ACC112 (cell line): ENCODE results near the gene SMIM32.

Source experiments
- H2AFZ ChIP-seq: fragments of 200-600 bp; sonication (generic); one replicate; pipeline ENCODE4 v1.6.0; 2017; ENCODE audit warnings: antibody characterized with exemption, low read length; ENCODE audit not compliant: unreplicated experiment
- H3K27ac ChIP-seq: fragments of 200-600 bp; sonication (generic); 2 replicates; pipeline ENCODE4 v1.5.1; 2014; ENCODE audit warnings: low read depth, mild to moderate bottlenecking, antibody characterized with exemption, low read length, moderate library complexity
- H3K27me3 ChIP-seq: fragments of 200-600 bp; sonication (generic); 2 replicates; pipeline ENCODE4 v1.6.1; 2014; ENCODE audit warnings: mild to moderate bottlenecking, antibody characterized with exemption, low read length, moderate library complexity, mixed read lengths; ENCODE audit not compliant: insufficient read depth
- H3K36me3 ChIP-seq: fragments of 200-600 bp; sonication (generic); 2 replicates; pipeline ENCODE4 v1.6.1; 2016; ENCODE audit warnings: mild to moderate bottlenecking, antibody characterized with exemption, low read length, moderate library complexity, mixed read lengths; ENCODE audit not compliant: insufficient read depth
- H3K4me1 ChIP-seq: fragments of 200-600 bp; sonication (generic); one replicate; pipeline ENCODE4 v1.6.1; 2016; ENCODE audit warnings: low read length, mixed read lengths; ENCODE audit not compliant: insufficient read depth, unreplicated experiment, control insufficient read depth
- H3K4me3 ChIP-seq: fragments of 200-600 bp; sonication (generic); 2 replicates; pipeline ENCODE4 v1.5.1; 2014; ENCODE audit warnings: mild to moderate bottlenecking, low read depth, low read length
- H3K79me2 ChIP-seq: fragments of 200-600 bp; sonication (generic); one replicate; pipeline ENCODE4 v1.6.0; 2016; ENCODE audit warnings: low read length; ENCODE audit not compliant: control insufficient read depth, unreplicated experiment, insufficient read depth

SMIM32 gene

DNA sequence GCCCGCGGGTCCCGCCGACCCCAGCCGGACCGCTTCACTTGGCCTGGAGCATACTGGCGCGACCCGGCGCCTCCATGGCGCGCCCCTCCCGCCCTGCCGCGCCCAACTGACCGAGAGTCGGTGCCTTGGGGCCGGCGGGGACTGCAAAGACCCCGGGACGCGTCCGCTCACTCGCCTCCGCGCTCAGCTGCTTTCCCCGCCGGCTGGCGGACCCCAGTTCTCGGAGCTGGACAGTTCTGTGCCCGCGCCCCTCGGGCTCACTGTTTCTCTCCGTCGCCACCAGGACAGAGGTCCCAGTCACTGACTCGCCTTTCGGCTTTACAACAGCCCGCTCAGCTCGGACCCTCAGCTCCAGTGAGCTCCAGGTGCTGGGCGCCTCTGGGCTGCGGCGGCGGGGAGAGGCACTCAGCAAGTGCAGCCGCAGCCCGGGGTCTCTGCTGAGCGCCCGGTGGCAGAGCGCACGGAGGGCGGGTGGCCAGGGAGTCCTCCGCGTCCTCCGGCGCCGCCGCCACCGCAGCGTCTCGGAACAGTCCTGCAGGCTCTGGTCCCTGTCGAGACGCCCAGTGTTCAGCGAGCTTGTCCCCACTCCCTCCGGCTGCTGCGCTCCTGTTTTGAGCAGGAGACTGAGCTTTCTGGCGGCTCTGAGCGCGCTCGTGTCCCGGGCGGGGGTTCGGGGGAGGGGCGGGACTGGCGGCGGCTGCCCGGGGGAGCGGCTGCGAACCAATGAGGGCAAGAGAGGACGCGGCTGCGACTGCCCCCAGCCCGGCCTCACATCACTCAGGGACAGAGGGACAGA lies at the start of gene SMIM32:
Gene SMIM32 (minus strand): TSS at position 637 of the 796 bp plus-strand sequence. CDS start 638 bp downstream, outside the sequence.
- Histone ChIP-seq H3K27me3 (peaks cover 41% of the 10 kb centered on the region), H3K36me3 (0 out of 2 replicates have a peak, but pooled peaks cover under 1% of the 10 kb centered on the region), H3K4me3 (peak within 1 kb of the TSS; percentile 62), H3K4me1 (no peaks in the 10 kb centered on the region), H3K27ac (no peak within 1 kb of the TSS), H3K79me2 (no peaks in the 10 kb centered on the region), H2AFZ (no peak within 1 kb of the TSS)

DNA sequence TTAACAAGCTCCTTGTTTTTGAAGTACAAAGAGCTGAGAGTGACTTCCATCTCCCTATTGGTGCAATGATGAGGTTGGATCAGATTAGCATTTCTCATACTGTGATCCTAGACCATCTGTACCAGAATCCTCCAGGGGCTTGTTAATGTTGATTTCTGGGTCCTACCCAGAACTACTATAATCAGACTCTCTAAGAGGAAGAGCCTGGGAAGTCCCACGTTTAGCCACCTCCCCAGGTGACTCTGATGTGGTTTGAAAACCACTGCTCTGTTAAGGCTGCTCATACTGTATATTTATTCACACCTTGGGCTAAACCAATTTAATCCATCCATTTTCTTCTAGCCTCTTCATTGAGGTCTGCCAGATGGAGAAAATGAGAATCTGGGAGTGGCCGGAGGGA lies 49.6 kb upstream of the SMIM32 start:
- Histone ChIP-seq H3K36me3 (no peaks in the 10 kb centered on the region), H3K4me1 (no peaks in the 10 kb centered on the region), H2AFZ (no peak overlapping the region), H3K27ac (no peak overlapping the region), H3K79me2 (no peaks in the 10 kb centered on the region), H3K27me3 (peaks cover 70% of the 10 kb centered on the region), H3K4me3 (no peak overlapping the region)

DNA sequence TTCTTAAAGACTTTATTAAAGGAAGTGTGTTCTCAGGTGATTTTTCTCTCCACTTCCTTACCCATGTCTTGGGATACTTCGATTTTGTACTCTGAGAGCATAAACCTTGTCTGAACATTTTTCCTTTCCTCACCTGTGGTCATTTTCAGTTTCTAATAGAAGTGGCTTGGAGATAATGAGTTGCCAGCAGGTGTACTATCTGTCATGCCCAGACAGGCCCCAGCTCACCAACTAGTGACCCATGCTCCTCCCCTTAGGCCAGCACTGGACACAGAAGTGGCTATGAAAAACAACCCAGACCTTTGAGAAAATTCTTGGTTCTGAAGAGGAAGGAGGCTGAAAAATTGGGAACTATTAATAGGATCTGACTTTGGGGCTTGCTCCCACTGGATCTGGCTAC lies 49.2 kb upstream of the SMIM32 start:
- Histone ChIP-seq H3K4me3 (no peak overlapping the region), H3K4me1 (no peaks in the 10 kb centered on the region), H3K36me3 (no peaks in the 10 kb centered on the region), H3K79me2 (no peaks in the 10 kb centered on the region), H3K27me3 (peaks cover 69% of the 10 kb centered on the region), H2AFZ (no peak overlapping the region), H3K27ac (no peak overlapping the region)

DNA sequence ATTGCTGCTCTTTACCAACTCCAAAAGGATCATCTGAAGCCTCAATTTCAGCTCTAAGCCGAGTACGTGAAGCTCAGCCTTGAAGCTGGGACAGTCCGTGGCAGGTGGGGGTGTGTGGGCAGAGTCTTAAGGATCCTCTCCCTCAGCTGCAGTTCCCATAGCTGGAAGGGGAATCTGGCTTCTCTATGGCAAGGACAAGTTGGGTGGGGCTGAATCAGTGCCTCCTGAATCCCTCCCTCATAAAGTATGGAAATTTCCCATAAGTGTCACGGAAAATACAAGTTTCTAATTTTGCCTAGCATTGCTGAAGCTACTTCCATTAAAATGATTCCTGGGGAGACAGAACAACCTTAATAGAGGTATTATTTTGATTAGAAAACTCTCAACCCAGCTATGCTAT lies 47.9 kb upstream of the SMIM32 start:
- Histone ChIP-seq H3K79me2 (no peaks in the 10 kb centered on the region), H3K4me3 (no peak overlapping the region), H3K27me3 (peaks cover 61% of the 10 kb centered on the region), H3K4me1 (no peaks in the 10 kb centered on the region), H2AFZ (no peak overlapping the region), H3K36me3 (no peaks in the 10 kb centered on the region), H3K27ac (no peak overlapping the region)

DNA sequence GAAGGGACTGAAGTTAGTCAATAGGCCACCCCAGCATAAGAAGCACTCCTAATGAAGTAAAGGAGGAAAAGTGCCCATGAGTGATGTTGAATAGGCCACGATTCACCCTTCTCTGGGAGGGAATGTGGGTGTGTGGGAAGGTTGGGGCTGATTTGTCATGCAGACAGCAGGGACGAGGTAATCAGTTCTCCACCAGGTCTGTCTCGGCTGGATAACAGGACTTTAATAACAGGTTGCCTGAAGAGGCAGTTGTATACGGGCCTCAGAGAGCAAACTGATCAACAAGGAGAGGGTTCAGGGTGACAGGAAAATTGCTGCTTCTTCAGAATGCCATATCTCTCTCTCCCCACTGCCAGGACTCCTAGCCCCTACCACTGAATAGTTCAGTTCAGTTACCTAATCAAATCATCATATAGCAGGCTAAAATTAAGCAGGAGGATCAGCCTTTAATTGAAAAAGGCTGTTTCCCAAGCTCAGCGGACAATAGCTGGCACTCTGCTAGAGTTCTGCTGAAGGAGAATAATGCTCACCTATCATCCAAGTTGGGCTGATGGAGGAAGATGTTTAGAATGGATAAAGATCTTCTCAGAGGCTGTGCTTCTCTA lies 43.6 kb upstream of the SMIM32 start:
- Histone ChIP-seq H3K36me3 (no peaks in the 10 kb centered on the region), H3K27me3 (peaks cover 23% of the 10 kb centered on the region), H2AFZ (no peak overlapping the region), H3K4me3 (no peak overlapping the region), H3K4me1 (peaks cover 8% of the 10 kb centered on the region), H3K79me2 (no peaks in the 10 kb centered on the region), H3K27ac (no peak overlapping the region)

DNA sequence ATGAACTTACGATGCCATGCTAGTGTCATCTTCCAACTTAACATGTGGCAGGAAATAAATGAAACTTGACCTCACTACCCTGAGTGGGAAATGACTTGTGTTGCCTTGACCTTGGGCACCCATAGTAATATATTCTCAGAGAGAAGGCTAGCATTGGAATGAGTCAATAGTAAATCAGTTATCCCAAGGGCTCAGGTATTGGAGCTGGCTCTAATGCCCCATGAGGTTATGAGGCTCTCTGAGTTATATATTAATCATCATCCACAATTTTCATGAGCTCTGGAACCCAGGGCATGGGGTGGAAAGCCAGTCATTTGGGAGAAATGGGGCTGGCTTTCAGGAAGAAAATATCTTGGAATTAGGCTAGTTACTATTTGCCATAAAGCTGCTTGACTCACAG lies 42.4 kb upstream of the SMIM32 start:
- H2AFZ ChIP-seq, result no peak overlapping the region
- 0 out of 2 replicates have a peak overlapping the region, but pooled peaks have one; percentile 3 for H3K27ac ChIP-seq
- no peak overlapping the region for H3K4me3 ChIP-seq
- H3K27me3 ChIP-seq, result peaks cover 16% of the 10 kb centered on the region; the same call in 1 of the 2 replicates
- H3K4me1 ChIP-seq, result peaks cover 8% of the 10 kb centered on the region
- no peaks in the 10 kb centered on the region for H3K79me2 ChIP-seq
- H3K36me3 ChIP-seq, result no peaks in the 10 kb centered on the region

DNA sequence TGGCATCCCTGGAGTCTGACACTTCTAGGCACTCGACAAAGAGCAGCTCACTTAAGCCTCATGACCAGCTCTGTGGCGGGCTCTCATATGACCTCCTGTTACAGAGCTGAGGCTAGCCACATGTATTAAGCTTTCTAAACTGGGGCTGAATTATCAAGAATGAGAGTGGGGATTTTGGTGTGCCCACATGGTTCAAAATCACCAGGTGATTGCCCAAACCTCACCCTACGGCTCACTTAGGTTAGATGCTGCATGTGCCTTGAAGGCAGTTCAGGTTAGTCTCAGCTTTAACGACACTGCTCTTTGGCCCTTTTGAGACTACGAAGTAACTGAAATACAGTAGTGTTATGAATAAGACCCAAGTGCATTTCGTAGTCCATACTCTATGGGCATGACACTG lies 39.4 kb upstream of the SMIM32 start:
- Histone ChIP-seq H3K27me3 (peaks cover 21% of the 10 kb centered on the region), H2AFZ (no peak overlapping the region), H3K36me3 (no peaks in the 10 kb centered on the region), H3K4me1 (peaks cover 8% of the 10 kb centered on the region), H3K27ac (no peak overlapping the region), H3K4me3 (no peak overlapping the region), H3K79me2 (no peaks in the 10 kb centered on the region)

DNA sequence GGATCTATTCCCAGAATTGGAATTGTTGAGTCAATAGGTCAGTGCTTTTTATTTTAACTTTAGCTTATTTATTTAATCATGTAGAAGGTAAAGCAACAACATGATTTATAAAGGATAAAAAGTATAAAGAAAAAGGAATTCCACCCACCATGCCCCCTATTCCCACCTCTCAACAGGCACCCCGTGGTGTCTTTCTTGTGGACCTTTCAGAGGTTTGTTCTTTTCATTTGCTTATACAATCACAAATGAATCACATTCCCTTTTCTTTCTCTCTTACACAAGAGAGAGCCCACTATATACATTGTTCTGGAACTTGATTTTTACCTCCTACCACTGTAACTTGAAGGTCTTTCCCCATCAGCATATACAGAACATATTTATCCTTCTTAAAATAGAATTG lies 37.2 kb upstream of the SMIM32 start:
- Histone ChIP-seq H3K4me1 (peaks cover 6% of the 10 kb centered on the region), H3K79me2 (no peaks in the 10 kb centered on the region), H3K36me3 (no peaks in the 10 kb centered on the region), H3K27ac (no peak overlapping the region), H2AFZ (no peak overlapping the region), H3K27me3 (peaks cover 41% of the 10 kb centered on the region), H3K4me3 (no peak overlapping the region)

DNA sequence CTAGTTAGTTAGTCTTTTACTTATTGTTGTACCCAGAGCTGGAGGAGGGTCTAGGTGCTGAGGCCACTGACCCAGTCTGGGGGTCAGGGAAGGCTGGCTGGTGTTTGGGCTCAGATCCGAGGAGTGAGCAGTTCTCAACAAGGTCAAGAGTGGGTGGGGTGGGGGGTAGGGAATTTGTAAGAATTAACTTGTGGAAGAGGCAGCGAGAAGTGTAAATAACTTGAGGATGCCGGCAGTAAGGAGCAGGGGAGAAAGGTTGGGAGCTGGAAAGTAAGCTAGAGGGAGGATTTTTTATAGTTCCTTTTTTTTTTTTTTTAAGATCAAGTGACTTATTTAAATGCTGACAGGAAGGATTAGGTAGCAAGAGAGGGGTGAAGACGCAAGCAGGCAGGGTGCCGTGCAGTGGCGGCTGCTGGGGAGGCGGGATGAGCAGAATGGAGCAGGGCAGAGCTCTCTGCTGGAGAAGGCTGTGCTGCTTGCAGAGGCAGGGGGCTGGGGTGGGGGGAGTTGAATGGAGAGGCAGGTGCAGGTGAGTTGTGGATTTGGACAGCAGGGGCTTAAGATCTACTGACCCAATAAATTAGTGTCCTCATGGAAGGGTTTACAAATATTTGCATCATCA lies 35.3 kb upstream of the SMIM32 start:
- H3K27ac ChIP-seq, result no peak overlapping the region
- peaks cover 54% of the 10 kb centered on the region for H3K27me3 ChIP-seq
- H3K4me1 ChIP-seq, result no peaks in the 10 kb centered on the region
- H3K79me2 ChIP-seq, result no peaks in the 10 kb centered on the region
- no peak overlapping the region for H2AFZ ChIP-seq
- no peaks in the 10 kb centered on the region for H3K36me3 ChIP-seq
- no peak overlapping the region for H3K4me3 ChIP-seq

DNA sequence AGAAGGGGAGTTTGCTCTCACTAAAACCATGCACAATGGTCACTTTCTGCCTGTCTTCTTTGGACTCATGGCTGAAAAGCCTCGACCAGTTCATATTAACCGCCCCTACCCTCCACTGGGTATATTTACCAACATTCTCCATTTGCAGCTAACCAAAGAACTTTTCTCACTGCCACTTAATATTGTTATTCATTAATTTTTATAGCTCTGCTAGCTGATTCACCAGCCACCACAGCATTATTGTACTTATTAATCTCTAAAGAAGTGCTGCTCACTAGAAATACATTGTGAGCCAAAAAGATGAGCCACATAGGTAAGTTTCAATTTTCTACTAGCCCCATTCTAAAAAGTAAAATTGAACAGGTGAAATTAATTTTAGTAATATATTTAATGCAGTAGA lies 33.4 kb upstream of the SMIM32 start:
- Histone ChIP-seq H3K4me3 (no peak overlapping the region), H3K27ac (no peak overlapping the region), H3K4me1 (no peaks in the 10 kb centered on the region), H2AFZ (no peak overlapping the region), H3K27me3 (peaks cover 62% of the 10 kb centered on the region), H3K36me3 (no peaks in the 10 kb centered on the region), H3K79me2 (no peaks in the 10 kb centered on the region)
